DND-41 (cell line): ENCODE results near the gene PTPRN2.
"Not testable (repeated sequence)": the region's sequence is repeated elsewhere in the genome, so short reads cannot be mapped to it uniquely, and the experiment has no call there.

ENCODE experiments used
- ATAC-seq: fragments of 200-7000 bp; cut with Tn5 transposase; 3 replicates; pipeline ENCODE4 v1.9.1; 2021; ENCODE audit warnings: low read depth; ENCODE audit not compliant: insufficient read depth
- DNase-seq: peaks from one replicate; pipeline ENCODE4 v3.0.0-alpha.2; 2020
- H2AFZ ChIP-seq: 2 replicates; pipeline ENCODE4 v1.6.0; 2012; ENCODE audit warnings: low read depth, low read length
- H3K27ac ChIP-seq: 2 replicates; pipeline ENCODE4 v1.5.1; 2012; ENCODE audit warnings: low read length, inconsistent platforms
- H3K27me3 ChIP-seq: fragments of 200-600 bp; sonication (generic); 2 replicates; pipeline ENCODE4 v1.6.0; 2012; ENCODE audit warnings: low read length, mild to moderate bottlenecking, inconsistent platforms; ENCODE audit not compliant: insufficient read depth, poor library complexity
- H3K36me3 ChIP-seq: 2 replicates; pipeline ENCODE4 v1.5.1; 2012; ENCODE audit warnings: low read length, inconsistent platforms; ENCODE audit not compliant: insufficient read depth
- H3K4me1 ChIP-seq: 2 replicates; pipeline ENCODE4 v1.5.1; 2012; ENCODE audit warnings: mild to moderate bottlenecking, low read length; ENCODE audit not compliant: insufficient read depth
- H3K4me2 ChIP-seq: 2 replicates; pipeline ENCODE4 v1.6.0; 2012; ENCODE audit warnings: mild to moderate bottlenecking, moderate library complexity, low read length, inconsistent platforms; ENCODE audit not compliant: insufficient read depth
- H3K4me3 ChIP-seq, 2 experiments: fragments of 200-600 bp in 1 of 2; shearing (Covaris generic) in 1 of 2; 2 replicates each; pipeline ENCODE4 v1.5.1; 2012 to 2016; ENCODE audit warnings: inconsistent platforms in 2 of 2, low read length in 2 of 2, mild to moderate bottlenecking in 2 of 2, low read depth in 1 of 2, moderate library complexity in 1 of 2
- H3K79me2 ChIP-seq: 2 replicates; pipeline ENCODE4 v1.6.0; 2012; ENCODE audit warnings: low read length, inconsistent platforms; ENCODE audit not compliant: insufficient read depth
- H3K9ac ChIP-seq: 2 replicates; pipeline ENCODE4 v1.6.0; 2012; ENCODE audit warnings: low read depth, mild to moderate bottlenecking, inconsistent platforms, low read length, moderate library complexity
- H3K9me3 ChIP-seq: 2 replicates; pipeline ENCODE4 v1.5.1; 2012; ENCODE audit warnings: low read length, moderate library complexity, mild to moderate bottlenecking, inconsistent platforms; ENCODE audit not compliant: insufficient read depth, severe bottlenecking
- H4K20me1 ChIP-seq: 2 replicates; pipeline ENCODE4 v1.6.0; 2012; ENCODE audit warnings: low read length; ENCODE audit not compliant: insufficient read depth
- EZH2 ChIP-seq: IDR thresholded peaks from 3 replicates; pipeline ENCODE4 v1.6.1; 2012; ENCODE audit warnings: borderline replicate concordance, low read depth, mild to moderate bottlenecking, moderate library complexity, low read length, inconsistent platforms; ENCODE audit not compliant: severe bottlenecking
- TF ChIP-seq, protein P1 (sequence below): IDR thresholded peaks from 2 replicates; pipeline ENCODE4 v1.5.1; 2012; ENCODE audit warnings: borderline replicate concordance, low read length, moderate library complexity, mild to moderate bottlenecking; ENCODE audit not compliant: poor library complexity, severe bottlenecking; ENCODE audit errors: extremely low read depth

The PTPRN2 gene

DNA sequence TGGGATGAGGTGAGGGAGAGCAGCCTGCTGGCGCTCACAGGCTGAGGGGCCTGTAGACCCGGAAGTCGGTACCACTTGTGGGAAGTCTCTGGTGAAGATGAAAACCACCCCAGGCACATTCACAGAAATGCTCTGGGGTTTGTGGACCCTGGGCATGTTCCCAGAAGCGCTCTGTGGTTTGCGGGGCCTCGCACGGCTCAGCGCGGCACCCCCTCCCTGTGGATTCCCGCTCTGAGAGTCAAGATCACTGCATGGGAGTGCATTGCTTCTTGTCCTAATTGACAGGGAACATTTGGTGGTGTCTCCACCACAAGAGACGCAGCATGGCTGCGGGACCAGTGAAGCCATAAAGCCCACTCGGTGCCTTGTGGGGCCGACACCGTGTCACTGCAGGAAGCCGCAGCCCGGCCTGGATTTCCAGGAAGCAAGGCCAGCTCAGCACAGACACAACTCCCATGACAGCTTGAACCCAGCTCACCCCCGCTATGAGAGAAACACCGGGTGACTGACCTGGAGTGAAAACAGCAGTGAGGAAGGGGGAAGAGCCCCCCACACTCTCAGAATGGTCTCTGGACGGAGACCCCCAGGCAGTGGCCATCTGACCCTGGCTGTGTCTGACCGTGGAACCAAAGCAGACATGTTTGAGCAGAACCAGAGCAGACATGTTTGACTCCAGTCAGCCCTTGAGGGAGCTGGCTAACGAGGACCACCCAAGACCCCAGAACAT, 157.2 kb downstream of the PTPRN2 start:
- Histone ChIP-seq H3K9ac (no peak overlapping the region), H3K4me1 (peaks cover 22% of the 10 kb centered on the region), H3K79me2 (no peaks in the 10 kb centered on the region), H4K20me1 (peaks cover 25% of the 10 kb centered on the region), H3K4me2 (peak overlapping the region; percentile 40), H3K27me3 (peaks cover 23% of the 10 kb centered on the region), H3K36me3 (no peaks in the 10 kb centered on the region), H2AFZ (no peak overlapping the region), H3K4me3 (no peak overlapping the region), H3K9me3 (no peaks in the 10 kb centered on the region), H3K27ac (no peak overlapping the region)
- DNase-seq: peak; percentile 83
- TF ChIP-seq EZH2: no peak
- TF ChIP-seq, protein P1, sequence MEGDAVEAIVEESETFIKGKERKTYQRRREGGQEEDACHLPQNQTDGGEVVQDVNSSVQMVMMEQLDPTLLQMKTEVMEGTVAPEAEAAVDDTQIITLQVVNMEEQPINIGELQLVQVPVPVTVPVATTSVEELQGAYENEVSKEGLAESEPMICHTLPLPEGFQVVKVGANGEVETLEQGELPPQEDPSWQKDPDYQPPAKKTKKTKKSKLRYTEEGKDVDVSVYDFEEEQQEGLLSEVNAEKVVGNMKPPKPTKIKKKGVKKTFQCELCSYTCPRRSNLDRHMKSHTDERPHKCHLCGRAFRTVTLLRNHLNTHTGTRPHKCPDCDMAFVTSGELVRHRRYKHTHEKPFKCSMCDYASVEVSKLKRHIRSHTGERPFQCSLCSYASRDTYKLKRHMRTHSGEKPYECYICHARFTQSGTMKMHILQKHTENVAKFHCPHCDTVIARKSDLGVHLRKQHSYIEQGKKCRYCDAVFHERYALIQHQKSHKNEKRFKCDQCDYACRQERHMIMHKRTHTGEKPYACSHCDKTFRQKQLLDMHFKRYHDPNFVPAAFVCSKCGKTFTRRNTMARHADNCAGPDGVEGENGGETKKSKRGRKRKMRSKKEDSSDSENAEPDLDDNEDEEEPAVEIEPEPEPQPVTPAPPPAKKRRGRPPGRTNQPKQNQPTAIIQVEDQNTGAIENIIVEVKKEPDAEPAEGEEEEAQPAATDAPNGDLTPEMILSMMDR: no peak
- peak; percentile 96 for ATAC-seq

DNA sequence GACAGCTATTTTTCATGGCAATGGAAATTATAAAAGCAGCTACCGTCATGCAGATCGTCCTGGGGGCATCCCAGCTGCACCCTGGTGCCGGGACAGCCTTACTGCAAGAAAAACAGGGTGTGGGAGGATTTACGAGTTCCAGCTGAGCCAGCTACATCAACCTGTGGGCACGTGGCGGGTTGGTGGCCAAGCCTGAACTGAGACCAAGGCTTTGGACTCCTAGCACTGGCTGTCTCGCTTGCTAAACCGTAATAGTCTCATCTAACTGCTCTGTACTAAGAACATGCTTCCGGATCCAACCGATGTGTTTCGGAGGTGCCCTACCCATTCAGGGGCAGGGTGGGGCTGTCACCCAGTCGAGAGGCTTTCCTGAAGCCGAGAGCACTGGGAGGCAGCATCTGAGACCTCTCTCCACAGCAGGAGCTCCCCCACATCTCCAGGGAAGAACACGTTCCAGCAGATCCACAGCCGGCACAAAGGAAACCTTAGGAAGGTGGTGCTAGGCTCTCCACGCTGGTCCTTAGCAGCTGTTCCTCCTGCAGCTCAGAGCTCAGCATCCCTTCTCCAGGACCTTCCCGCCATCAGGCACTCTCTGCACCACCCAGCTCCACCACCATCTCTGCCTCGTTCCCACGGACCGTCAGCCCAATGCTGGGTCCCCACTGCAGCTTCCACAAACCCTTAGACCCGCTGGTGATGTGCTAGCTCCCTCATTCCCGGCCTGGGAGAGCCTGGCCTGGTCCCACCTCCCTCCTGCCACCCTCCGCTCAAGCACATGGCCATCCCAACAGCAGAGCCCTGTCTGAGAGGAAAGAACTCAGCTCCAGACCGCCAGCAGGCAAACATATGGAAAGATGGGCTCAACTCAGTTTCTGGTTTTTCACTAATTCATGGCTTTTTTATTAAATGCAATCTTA, 158.5 kb downstream of the PTPRN2 start:
- DNase-seq: no peak
- peaks cover 22% of the 10 kb centered on the region for H3K4me1 ChIP-seq
- TF ChIP-seq, protein P1: no peak
- no peak for TF ChIP-seq EZH2

DNA sequence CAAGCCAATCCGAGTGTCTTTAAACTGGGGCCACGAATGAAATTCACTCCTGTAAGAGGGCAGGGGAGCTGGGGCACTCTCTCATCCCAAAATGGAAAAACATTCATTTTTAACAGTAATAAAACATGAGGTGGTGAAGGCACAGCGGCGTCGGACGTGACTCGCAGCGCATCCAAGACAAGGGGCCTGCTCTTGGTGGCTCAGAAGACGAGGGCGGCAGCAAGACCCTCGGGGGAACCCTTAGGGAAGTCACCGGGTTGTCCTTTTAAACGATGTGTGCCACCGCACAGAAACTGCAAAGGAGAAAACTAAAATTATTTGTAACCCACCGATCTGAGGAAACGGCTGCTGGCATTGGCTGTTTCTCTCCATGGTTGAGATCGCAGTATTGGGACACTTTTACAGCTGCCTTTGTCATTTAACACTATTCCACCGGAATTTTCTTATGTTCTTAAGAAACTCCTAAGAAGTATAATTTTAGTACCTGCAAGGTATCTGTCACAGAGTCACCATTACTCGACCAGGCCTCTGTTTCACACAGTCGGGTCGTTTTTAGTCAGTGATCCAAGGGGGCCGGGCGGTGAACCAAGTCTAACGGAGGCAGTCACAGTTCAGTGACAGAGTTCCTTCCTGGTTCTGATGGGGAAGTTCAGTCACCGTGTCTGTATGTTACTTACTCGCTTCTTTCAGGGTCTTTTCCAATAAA, 159.3 kb downstream of the PTPRN2 start:
- H3K36me3 ChIP-seq: no peaks in the 10 kb centered on the region
- no peaks in the 10 kb centered on the region for H3K79me2 ChIP-seq
- H2AFZ ChIP-seq: no peak overlapping the region
- H3K4me2 ChIP-seq: no peak overlapping the region
- peaks cover 25% of the 10 kb centered on the region for H4K20me1 ChIP-seq
- H3K4me3 ChIP-seq: no peak overlapping the region
- H3K9me3 ChIP-seq: no peaks in the 10 kb centered on the region
- H3K9ac ChIP-seq: no peak overlapping the region
- peaks cover 22% of the 10 kb centered on the region for H3K4me1 ChIP-seq
- peaks cover 9% of the 10 kb centered on the region for H3K27me3 ChIP-seq
- no peak overlapping the region for H3K27ac ChIP-seq
- TF ChIP-seq EZH2: no peak
- TF ChIP-seq, protein P1: no peak
- ATAC-seq: no peak
- no peak for DNase-seq

More for the DNA sequence above, 158.5 kb downstream of the PTPRN2 start:
- no peaks in the 10 kb centered on the region for H3K36me3 ChIP-seq
- ATAC-seq: no peak
- H4K20me1 ChIP-seq: peaks cover 25% of the 10 kb centered on the region
- H3K27ac ChIP-seq: no peak overlapping the region
- no peaks in the 10 kb centered on the region for H3K9me3 ChIP-seq
- no peak overlapping the region for H3K4me3 ChIP-seq
- peaks cover 13% of the 10 kb centered on the region for H3K27me3 ChIP-seq
- no peak overlapping the region for H2AFZ ChIP-seq
- H3K79me2 ChIP-seq: no peaks in the 10 kb centered on the region
- no peak overlapping the region for H3K9ac ChIP-seq
- H3K4me2 ChIP-seq: no peak overlapping the region

DNA sequence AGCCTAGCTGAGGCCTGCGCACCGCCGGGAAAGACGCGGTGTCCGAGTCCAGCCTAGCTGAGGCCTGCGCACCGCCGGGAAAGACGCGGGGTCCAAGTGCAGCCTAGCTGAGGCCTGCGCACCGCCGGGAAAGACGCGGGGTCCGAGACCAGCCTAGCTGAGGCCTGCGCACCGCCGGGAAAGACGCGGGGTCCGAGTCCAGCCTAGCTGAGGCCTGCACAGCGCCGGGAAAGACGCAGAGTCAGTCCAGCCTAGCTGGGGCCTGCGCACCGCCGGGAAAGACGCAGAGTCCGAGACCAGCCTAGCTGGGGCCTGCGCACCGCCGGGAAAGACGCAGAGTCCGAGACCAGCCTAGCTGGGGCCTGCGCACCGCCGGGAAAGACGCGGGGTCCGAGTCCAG, 161.9 kb downstream of the PTPRN2 start:
- DNase-seq, ATAC-seq, H4K20me1 ChIP-seq, H3K27ac ChIP-seq, H3K36me3 ChIP-seq, H3K9me3 ChIP-seq, H3K27me3 ChIP-seq, H3K4me2 ChIP-seq, H3K9ac ChIP-seq, H2AFZ ChIP-seq, H3K79me2 ChIP-seq, H3K4me3 ChIP-seq: not testable (repeated sequence)
- peaks cover 13% of the 10 kb centered on the region for H3K4me1 ChIP-seq
